Activated T-cell treated with anti-CD3 and anti-CD28 coated beads, Interleukin-2, amount 50 U/mL, for 72 hours (primary cell): ENCODE data around the gene MRNIP. TPM values are rescaled to one million over a fixed set of nuclear protein-coding genes. Genes with fewer than 3 reads are reported as not detected.
"Not testable (repeated sequence)": the region's sequence is repeated elsewhere in the genome, so short reads cannot be mapped to it uniquely, and the experiment has no call there.

Source experiments
- ATAC-seq, 2 donors: fragments of 150-1000 bp; cut with Tn5 transposase; replicated peaks in 1 of 2; 2 replicates each; pipeline ENCODE4 v1.10.0; 2021; ENCODE audit warnings: moderate library complexity in 2 of 2, mild to moderate bottlenecking in 1 of 2
- DNase-seq, 2 donors: peaks; one replicate each; pipeline ENCODE4 v3.0.0; 2021 to 2022; ENCODE audit warnings: mixed read lengths in 1 of 2
- H3K27ac Mint-ChIP-seq: one replicate; pipeline ENCODE4 v1.8.0; 2022; ENCODE audit warnings: mild to moderate bottlenecking, moderate library complexity, mixed read lengths
- H3K27me3 Mint-ChIP-seq: one replicate; pipeline ENCODE4 v1.8.0; 2022; ENCODE audit warnings: low read depth, mixed read lengths
- H3K36me3 Mint-ChIP-seq, 2 donors: one replicate each; pipeline ENCODE4 v1.8.0; 2022; ENCODE audit warnings: mixed read lengths in 2 of 2, mild to moderate bottlenecking in 1 of 2; ENCODE audit not compliant: insufficient read depth in 2 of 2
- H3K4me1 Mint-ChIP-seq: one replicate; pipeline ENCODE4 v1.8.0; 2022; ENCODE audit warnings: low read depth, mixed read lengths
- H3K4me3 Mint-ChIP-seq, 2 donors: one replicate each; pipeline ENCODE4 v1.8.0; 2022; ENCODE audit warnings: mild to moderate bottlenecking in 2 of 2, mixed read lengths in 2 of 2, moderate library complexity in 2 of 2
- H3K9me3 Mint-ChIP-seq, 2 donors: one replicate each; pipeline ENCODE4 v1.8.0; 2022; ENCODE audit warnings: mixed read lengths in 2 of 2
- total RNA-seq, 2 donors: library from RNA; stranded (reverse); gene quantifications; one replicate each; pipeline ENCODE4 v1.2.3, GENCODE V29; 2022

The MRNIP gene
- total RNA-seq, 2 donors from 2014 or later: 26.4 to 33.3 TPM

DNA sequence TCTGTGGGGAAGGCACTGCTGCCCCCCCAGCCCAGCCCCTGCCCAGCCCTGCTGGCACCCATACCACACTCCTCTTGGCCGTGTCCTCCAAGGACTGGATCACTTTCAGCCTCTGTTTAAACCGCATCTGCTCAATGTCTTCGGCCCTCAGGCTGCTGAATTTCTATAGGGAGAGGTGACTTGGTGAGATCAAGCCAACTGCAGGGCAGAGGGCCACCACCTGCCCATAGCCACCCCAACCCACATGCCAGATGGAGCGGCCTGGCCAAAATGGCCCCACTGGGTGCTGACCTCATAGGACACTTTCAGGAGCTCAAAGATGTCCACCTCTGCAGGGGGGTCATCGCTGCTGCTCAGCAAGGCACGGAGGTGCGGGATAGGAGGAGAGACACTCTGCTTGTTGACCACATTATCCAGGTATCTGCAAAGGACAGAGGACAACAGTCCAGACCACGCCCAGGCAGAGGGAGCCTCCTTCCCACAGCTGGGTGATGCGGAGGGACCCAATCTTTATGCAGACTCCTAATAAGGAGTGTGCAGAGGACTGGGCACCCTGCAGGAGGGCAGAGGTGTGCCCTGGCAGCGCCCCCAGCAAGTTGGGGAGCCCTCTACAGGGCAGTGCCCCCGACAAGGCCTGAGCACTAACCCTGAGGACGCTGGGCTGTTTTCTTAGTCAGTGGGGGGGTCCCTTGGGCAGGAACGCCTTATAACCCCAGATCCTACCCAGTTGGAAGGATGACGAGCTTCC, 14.4 kb upstream of the MRNIP start:
- no peak for DNase-seq
- Mint-ChIP-seq H3K4me1 (no peaks in the 10 kb centered on the region), H3K4me3 (no peak overlapping the region), H3K36me3 (peaks cover 0 to 2% of the 10 kb centered on the region in 2 donors), H3K9me3 (no peaks in the 10 kb centered on the region), H3K27me3 (no peaks in the 10 kb centered on the region), H3K27ac (no peak overlapping the region)
- no peak for ATAC-seq

- Mint-ChIP-seq H3K9me3 (no peaks in the 10 kb centered on the region), H3K4me1 (no peaks in the 10 kb centered on the region), H3K36me3 (no peaks in the 10 kb centered on the region), H3K4me3 (no peak overlapping the region), H3K27ac (no peak overlapping the region), H3K27me3 (no peaks in the 10 kb centered on the region)
- ATAC-seq (no peak), DNase-seq (no peak)
Measured at GRCh38 chr5:179872055-179872827, 13.6 kb upstream of the MRNIP start.

DNA sequence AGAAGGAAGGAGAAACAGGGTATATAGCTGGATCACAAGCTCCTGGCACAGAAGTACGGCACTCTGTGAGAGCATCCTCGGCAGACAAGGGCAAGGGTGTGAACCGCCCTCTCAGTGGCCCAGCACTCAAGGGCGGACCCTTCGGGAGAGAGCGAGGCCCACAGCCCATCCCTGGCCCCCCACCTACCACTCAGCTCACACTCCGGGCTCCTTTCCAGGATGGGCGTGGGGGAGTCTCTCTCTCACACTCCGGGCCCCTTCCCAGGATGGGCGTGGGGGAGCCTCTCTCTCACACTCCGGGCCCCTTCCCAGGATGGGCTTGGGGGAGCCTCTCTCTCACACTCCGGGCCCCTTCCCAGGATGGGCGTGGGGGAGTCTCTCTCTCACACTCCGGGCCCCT, 12.9 kb upstream of the MRNIP start:
- H3K27ac Mint-ChIP-seq, H3K9me3 Mint-ChIP-seq, ATAC-seq, DNase-seq, H3K4me3 Mint-ChIP-seq, H3K4me1 Mint-ChIP-seq, H3K27me3 Mint-ChIP-seq, H3K36me3 Mint-ChIP-seq: not testable (repeated sequence)

DNA sequence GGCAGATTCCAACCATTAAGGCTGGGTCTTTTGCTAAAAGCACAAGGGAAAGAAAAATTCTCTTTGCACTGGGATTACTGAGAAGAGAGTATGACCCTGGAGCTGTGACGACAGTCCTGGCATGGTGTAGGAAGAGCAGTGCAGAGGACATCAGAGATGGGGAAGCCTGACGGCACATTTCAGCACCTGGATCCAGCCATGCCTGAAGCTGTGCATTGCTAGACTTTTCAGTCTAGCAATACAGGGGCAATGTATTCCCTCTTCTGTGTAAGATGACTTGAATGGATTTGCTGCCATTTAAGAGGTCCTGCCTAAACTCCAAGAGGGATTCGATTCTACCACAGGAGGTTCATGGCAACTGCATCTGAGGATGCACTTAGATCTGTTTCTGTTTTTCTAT, 12.3 kb upstream of the MRNIP start:
- H3K27me3 Mint-ChIP-seq: no peaks in the 10 kb centered on the region
- no peaks in the 10 kb centered on the region for H3K36me3 Mint-ChIP-seq
- H3K27ac Mint-ChIP-seq: no peak overlapping the region
- no peaks in the 10 kb centered on the region for H3K4me1 Mint-ChIP-seq
- DNase-seq (no peak), ATAC-seq (no peak)
- H3K4me3 Mint-ChIP-seq: no peak overlapping the region
- H3K9me3 Mint-ChIP-seq: no peaks in the 10 kb centered on the region

DNA sequence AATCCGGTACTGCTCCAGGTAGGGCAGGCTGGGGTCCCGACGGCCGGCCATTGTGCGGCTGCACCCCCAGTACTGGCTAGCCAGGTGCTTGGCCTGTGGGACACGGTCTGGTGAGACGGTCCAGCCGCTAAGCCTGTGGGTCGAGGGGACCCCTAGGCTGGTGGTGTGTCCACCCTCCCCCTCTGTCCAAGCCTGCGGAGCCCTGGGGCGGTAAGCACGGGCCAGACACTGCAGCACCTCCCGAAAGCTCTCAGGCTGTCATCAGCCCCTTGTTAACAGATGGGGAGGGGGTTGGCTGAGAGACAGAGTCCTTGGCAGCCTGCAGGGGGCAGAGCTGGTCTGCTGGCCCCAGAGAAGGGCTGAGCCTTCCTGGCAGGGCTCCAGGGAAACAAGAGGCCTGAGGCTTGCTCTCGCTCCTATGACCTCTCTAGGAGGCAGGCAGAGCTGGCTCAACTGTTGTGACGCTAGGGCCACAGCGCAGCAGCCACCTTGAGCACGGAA, 11.8 kb upstream of the MRNIP start:
- no peak overlapping the region for H3K27ac Mint-ChIP-seq
- no peak for ATAC-seq
- peak in 1 of 2 donors; percentile 10 for DNase-seq
- H3K4me3 Mint-ChIP-seq: no peak overlapping the region
- no peaks in the 10 kb centered on the region for H3K4me1 Mint-ChIP-seq
- no peaks in the 10 kb centered on the region for H3K36me3 Mint-ChIP-seq
- no peaks in the 10 kb centered on the region for H3K9me3 Mint-ChIP-seq
- H3K27me3 Mint-ChIP-seq: no peaks in the 10 kb centered on the region

DNA sequence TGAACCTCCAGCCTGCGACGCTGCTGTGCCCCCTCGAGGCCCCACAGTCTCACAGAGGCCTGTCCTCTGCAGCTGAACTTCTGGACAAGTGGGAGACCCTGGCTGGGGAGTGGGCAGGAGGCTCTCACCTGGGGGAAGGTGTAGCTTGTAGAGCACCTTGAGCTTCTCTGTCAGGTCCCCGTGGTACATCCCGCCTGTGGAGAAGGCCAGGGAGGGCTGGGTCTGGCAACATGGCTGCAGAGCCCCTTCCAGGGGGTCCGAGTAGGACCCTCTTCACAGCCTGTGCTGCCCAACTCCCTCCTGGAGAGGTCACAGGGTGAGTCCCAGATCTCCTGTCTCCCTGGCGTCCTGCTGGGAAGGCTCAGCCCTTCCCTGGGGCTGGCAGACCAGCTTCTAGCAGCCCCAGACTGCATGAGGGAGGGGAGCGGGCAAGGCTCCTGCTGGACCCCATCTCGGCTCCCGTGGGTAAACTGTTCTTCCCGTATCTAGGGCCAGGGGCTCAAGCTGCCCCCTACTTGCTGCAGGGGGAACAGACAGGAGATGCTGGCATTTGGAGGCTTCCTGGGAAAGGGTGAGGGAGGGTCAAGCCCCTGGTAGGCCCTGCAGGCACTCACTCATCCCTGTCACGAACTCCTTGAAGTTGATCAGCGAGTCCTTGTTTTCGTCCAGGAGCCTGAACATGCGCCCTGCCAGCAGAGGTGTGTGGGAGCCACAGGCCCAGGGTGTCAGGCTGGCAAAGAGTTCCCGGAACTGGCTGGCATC, 11.2 kb upstream of the MRNIP start:
- DNase-seq (no peak), ATAC-seq (no peak)
- Mint-ChIP-seq H3K36me3 (no peaks in the 10 kb centered on the region), H3K27ac (no peak overlapping the region), H3K9me3 (no peaks in the 10 kb centered on the region), H3K4me1 (no peaks in the 10 kb centered on the region), H3K27me3 (no peaks in the 10 kb centered on the region), H3K4me3 (no peak overlapping the region)

DNA sequence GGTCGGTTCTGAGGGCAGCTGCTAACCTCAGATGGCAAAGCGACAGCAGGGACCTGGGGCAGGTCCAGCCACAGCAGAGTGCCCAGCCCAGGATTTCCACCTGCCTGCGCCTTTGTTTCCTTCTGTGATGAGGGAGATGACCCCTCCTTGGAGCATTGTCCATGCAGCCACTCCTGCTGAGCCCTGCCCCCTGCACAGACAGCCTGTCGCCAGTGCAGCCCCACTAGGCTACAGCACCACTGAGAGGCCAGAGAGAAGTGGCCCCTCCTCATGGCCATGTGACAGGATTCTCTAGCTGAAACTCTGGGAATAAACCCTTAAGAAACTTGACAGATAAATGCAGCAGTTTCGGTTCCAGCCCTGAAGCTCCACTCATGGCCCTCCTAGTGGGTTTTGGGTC, 10.5 kb upstream of the MRNIP start:
- H3K36me3 Mint-ChIP-seq: no peaks in the 10 kb centered on the region
- no peaks in the 10 kb centered on the region for H3K27me3 Mint-ChIP-seq
- no peak overlapping the region for H3K4me3 Mint-ChIP-seq
- H3K4me1 Mint-ChIP-seq: no peaks in the 10 kb centered on the region
- no peak overlapping the region for H3K27ac Mint-ChIP-seq
- ATAC-seq (no peak), DNase-seq (no peak)
- no peaks in the 10 kb centered on the region for H3K9me3 Mint-ChIP-seq

DNA sequence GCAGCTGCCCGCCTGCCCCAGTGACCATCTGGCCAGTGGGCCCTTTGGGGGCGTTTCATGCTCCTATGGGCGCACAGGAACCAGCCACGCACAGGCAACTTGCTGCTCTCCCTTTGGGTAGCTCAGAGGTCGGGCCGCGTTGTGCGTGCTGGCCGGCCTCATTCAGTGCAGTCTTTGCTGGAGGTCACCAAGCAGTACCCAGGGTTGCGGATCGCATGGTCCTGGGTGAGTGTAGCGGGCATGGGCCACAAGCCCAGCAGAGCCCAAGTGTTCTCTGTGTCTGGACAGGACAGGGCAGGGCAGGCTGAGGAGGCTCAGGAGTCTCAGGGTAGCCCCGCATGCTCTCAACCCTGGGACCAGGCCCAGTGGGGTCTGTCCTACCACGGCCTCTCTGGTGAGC, 9.9 kb upstream of the MRNIP start:
- DNase-seq (no peak), ATAC-seq (no peak)
- Mint-ChIP-seq H3K27ac (no peak overlapping the region), H3K4me1 (no peaks in the 10 kb centered on the region), H3K4me3 (no peak overlapping the region), H3K27me3 (no peaks in the 10 kb centered on the region), H3K36me3 (peaks cover 3% of the 10 kb centered on the region in 2 donors), H3K9me3 (no peaks in the 10 kb centered on the region)

- Mint-ChIP-seq H3K9me3 (no peaks in the 10 kb centered on the region), H3K4me3 (no peak overlapping the region), H3K27ac (peak overlapping the region; percentile 53), H3K4me1 (no peaks in the 10 kb centered on the region), H3K36me3 (peaks cover 3 to 5% of the 10 kb centered on the region in 2 donors), H3K27me3 (no peaks in the 10 kb centered on the region)
- DNase-seq (no peak), ATAC-seq (no peak)
Measured at GRCh38 chr5:179867476-179867875, 8.9 kb upstream of the MRNIP start.

DNA sequence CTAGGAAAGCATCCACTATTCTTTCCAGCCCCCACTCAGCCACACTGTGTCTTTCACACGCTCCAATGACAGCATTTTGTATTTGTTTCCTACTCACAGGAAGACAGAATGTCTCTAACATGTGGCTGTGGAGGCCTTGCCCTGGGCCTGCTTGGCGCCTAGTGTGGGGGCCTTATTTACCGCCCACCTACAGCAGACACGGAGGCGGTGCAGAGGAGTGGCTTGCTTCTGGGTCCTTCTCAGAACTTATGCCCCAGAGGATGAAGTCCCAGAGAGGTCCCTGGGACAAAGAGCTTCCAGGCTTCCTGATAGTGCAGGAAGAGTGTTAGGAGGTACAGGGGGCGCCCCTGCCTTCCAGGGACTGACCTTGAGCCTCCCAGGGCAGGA, 8.5 kb upstream of the MRNIP start:
- no peaks in the 10 kb centered on the region for H3K27me3 Mint-ChIP-seq
- H3K36me3 Mint-ChIP-seq: peaks cover 3 to 7% of the 10 kb centered on the region in 2 donors
- no peak for ATAC-seq
- H3K4me3 Mint-ChIP-seq: no peak overlapping the region
- DNase-seq: no peak
- no peaks in the 10 kb centered on the region for H3K4me1 Mint-ChIP-seq
- H3K27ac Mint-ChIP-seq: peak overlapping the region; percentile 53
- no peaks in the 10 kb centered on the region for H3K9me3 Mint-ChIP-seq

- ATAC-seq (peak; percentile 61 to 66), DNase-seq (peak; percentile 23 to 40)
- H3K9me3 Mint-ChIP-seq: no peaks in the 10 kb centered on the region
- no peak overlapping the region for H3K4me3 Mint-ChIP-seq
- no peak overlapping the region for H3K27ac Mint-ChIP-seq
- peaks cover 3 to 8% of the 10 kb centered on the region in 2 donors for H3K36me3 Mint-ChIP-seq
- no peaks in the 10 kb centered on the region for H3K27me3 Mint-ChIP-seq
- no peaks in the 10 kb centered on the region for H3K4me1 Mint-ChIP-seq
Measured at GRCh38 chr5:179866241-179867078, 7.8 kb upstream of the MRNIP start.

DNA sequence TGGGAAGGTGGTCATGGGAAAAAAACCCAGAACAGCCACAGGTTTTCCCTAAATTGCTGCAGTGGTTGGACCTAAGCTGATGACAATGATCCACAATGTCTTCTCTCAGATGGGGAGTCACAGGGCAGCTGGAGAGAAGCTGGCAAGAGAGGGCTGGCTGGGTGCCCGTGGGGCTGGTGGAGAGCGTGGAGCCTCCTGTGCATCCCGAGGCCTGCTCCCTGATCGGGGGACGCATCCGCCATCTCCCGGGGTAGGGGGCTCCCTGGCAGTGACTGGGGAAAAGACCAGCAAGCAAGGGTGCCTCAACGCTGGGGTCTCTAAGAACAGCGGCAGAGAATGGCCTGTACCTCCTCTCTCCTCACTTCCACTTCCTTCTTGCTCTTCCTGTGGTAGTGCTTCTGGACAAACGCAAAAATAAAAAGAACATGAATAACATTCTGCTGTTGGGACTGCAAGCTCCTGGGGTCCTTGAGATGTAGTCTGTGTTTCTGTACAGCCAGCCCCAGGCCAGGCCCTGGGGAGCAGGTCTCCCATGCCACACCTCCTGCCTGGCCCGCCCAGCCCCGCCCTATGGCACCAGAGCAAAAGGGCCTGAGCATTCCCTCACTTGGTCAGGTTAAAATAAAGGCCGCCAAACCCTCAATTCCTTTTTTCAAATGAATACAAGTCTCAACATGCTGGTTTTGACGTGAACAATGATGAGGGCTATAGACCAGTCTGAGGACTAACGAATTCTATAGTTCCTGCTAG, 7.0 kb upstream of the MRNIP start:
- H3K27me3 Mint-ChIP-seq: no peaks in the 10 kb centered on the region
- no peak overlapping the region for H3K4me3 Mint-ChIP-seq
- peaks cover 3 to 10% of the 10 kb centered on the region in 2 donors for H3K36me3 Mint-ChIP-seq
- H3K9me3 Mint-ChIP-seq: no peaks in the 10 kb centered on the region
- ATAC-seq (no peak), DNase-seq (no peak)
- H3K27ac Mint-ChIP-seq: no peak overlapping the region
- H3K4me1 Mint-ChIP-seq: peaks cover under 1% of the 10 kb centered on the region
